Activated T-cell treated with anti-CD3 and anti-CD28 coated beads, Interleukin-2, amount 50 U/mL, for 72 hours (primary cell): Measurements from ENCODE around the gene PABPC1L. TPM values are rescaled to one million over a fixed set of nuclear protein-coding genes. Genes with fewer than 3 reads are reported as not detected.

ENCODE experiments used
- ATAC-seq, 2 donors: fragments of 150-1000 bp; cut with Tn5 transposase; replicated peaks in 1 of 2; 2 replicates each; pipeline ENCODE4 v1.10.0; 2021; ENCODE audit warnings: moderate library complexity in 2 of 2, mild to moderate bottlenecking in 1 of 2
- DNase-seq, 2 donors: peaks; one replicate each; pipeline ENCODE4 v3.0.0; 2021 to 2022; ENCODE audit warnings: mixed read lengths in 1 of 2
- H3K27ac Mint-ChIP-seq: one replicate; pipeline ENCODE4 v1.8.0; 2022; ENCODE audit warnings: mild to moderate bottlenecking, moderate library complexity, mixed read lengths
- H3K27me3 Mint-ChIP-seq: one replicate; pipeline ENCODE4 v1.8.0; 2022; ENCODE audit warnings: low read depth, mixed read lengths
- H3K36me3 Mint-ChIP-seq, 2 donors: one replicate each; pipeline ENCODE4 v1.8.0; 2022; ENCODE audit warnings: mixed read lengths in 2 of 2, mild to moderate bottlenecking in 1 of 2; ENCODE audit not compliant: insufficient read depth in 2 of 2
- H3K4me1 Mint-ChIP-seq: one replicate; pipeline ENCODE4 v1.8.0; 2022; ENCODE audit warnings: low read depth, mixed read lengths
- H3K4me3 Mint-ChIP-seq, 2 donors: one replicate each; pipeline ENCODE4 v1.8.0; 2022; ENCODE audit warnings: mild to moderate bottlenecking in 2 of 2, mixed read lengths in 2 of 2, moderate library complexity in 2 of 2
- H3K9me3 Mint-ChIP-seq, 2 donors: one replicate each; pipeline ENCODE4 v1.8.0; 2022; ENCODE audit warnings: mixed read lengths in 2 of 2
- total RNA-seq, 2 donors: library from RNA; stranded (reverse); gene quantifications; one replicate each; pipeline ENCODE4 v1.2.3, GENCODE V29; 2022

The PABPC1L gene
- total RNA-seq, 2 donors from 2014 or later, result 138 to 162 TPM

- ATAC-seq (no peak), DNase-seq (no peak)
- peak overlapping the region; percentile 97 to 98 for H3K4me3 Mint-ChIP-seq
- H3K27ac Mint-ChIP-seq, result peak overlapping the region; percentile 97
- peaks cover 67% of the 10 kb centered on the region for H3K4me1 Mint-ChIP-seq
- H3K27me3 Mint-ChIP-seq, result no peaks in the 10 kb centered on the region
- H3K36me3 Mint-ChIP-seq, result peaks cover 3 to 20% of the 10 kb centered on the region in 2 donors
- no peaks in the 10 kb centered on the region for H3K9me3 Mint-ChIP-seq
These were observed 23.0 kb upstream of the PABPC1L start for GRCh38 chr20:44886828-44887227.

- Mint-ChIP-seq H3K36me3 (peaks cover 7 to 25% of the 10 kb centered on the region in 2 donors), H3K27ac (peak overlapping the region; percentile 97), H3K4me3 (peak overlapping the region; percentile 97 to 98), H3K9me3 (no peaks in the 10 kb centered on the region), H3K4me1 (peaks cover 73% of the 10 kb centered on the region), H3K27me3 (no peaks in the 10 kb centered on the region)
- ATAC-seq, result no peak
- DNase-seq, result no peak
These were observed 22.4 kb upstream of the PABPC1L start for GRCh38 chr20:44887466-44887865.

- ATAC-seq (no peak), DNase-seq (no peak)
- Mint-ChIP-seq H3K36me3 (peaks cover 7 to 30% of the 10 kb centered on the region in 2 donors), H3K4me1 (peaks cover 75% of the 10 kb centered on the region), H3K27me3 (no peaks in the 10 kb centered on the region), H3K4me3 (peak overlapping the region; percentile 97 to 98), H3K9me3 (no peaks in the 10 kb centered on the region), H3K27ac (peak overlapping the region; percentile 92)
These were observed 21.4 kb upstream of the PABPC1L start for GRCh38 chr20:44888226-44889103.

- peak overlapping the region; percentile 2 to 74 for H3K4me3 Mint-ChIP-seq
- ATAC-seq (no peak), DNase-seq (no peak)
- H3K27ac Mint-ChIP-seq, result peak overlapping the region; percentile 94
- peaks cover 6 to 32% of the 10 kb centered on the region in 2 donors for H3K36me3 Mint-ChIP-seq
- H3K4me1 Mint-ChIP-seq, result peaks cover 91% of the 10 kb centered on the region
- H3K9me3 Mint-ChIP-seq, result no peaks in the 10 kb centered on the region
- no peaks in the 10 kb centered on the region for H3K27me3 Mint-ChIP-seq
These were observed 18.0 kb upstream of the PABPC1L start for GRCh38 chr20:44891826-44892225.

GRCh38 chr20:44894959-44895358 lies 14.9 kb upstream of the PABPC1L start:
- no peaks in the 10 kb centered on the region for H3K27me3 Mint-ChIP-seq
- H3K4me3 Mint-ChIP-seq, result peak overlapping the region in 1 of 2 donors; percentile 8
- H3K27ac Mint-ChIP-seq, result peak overlapping the region; percentile 8
- H3K4me1 Mint-ChIP-seq, result peaks cover 92% of the 10 kb centered on the region
- ATAC-seq, result no peak
- peaks cover 6 to 29% of the 10 kb centered on the region in 2 donors for H3K36me3 Mint-ChIP-seq
- no peaks in the 10 kb centered on the region for H3K9me3 Mint-ChIP-seq
- no peak for DNase-seq

- no peak for ATAC-seq
- Mint-ChIP-seq H3K9me3 (no peaks in the 10 kb centered on the region), H3K27me3 (no peaks in the 10 kb centered on the region), H3K4me1 (peaks cover 94% of the 10 kb centered on the region), H3K4me3 (peak overlapping the region in 1 of 2 donors; percentile 42), H3K36me3 (peaks cover 6 to 36% of the 10 kb centered on the region in 2 donors), H3K27ac (peak overlapping the region; percentile 31)
- DNase-seq, result no peak
These were observed 13.3 kb upstream of the PABPC1L start for GRCh38 chr20:44896583-44896982.

- no peak for ATAC-seq
- H3K9me3 Mint-ChIP-seq, result no peaks in the 10 kb centered on the region
These were observed 12.7 kb upstream of the PABPC1L start for GRCh38 chr20:44897133-44897532.

GRCh38 chr20:44900231-44900854 lies 9.5 kb upstream of the PABPC1L start:
- Mint-ChIP-seq H3K36me3 (peaks cover 2 to 37% of the 10 kb centered on the region in 2 donors), H3K4me1 (peaks cover 60% of the 10 kb centered on the region), H3K4me3 (peak overlapping the region; percentile 1 to 44), H3K9me3 (no peaks in the 10 kb centered on the region), H3K27me3 (no peaks in the 10 kb centered on the region), H3K27ac (peak overlapping the region; percentile 88)
- peak; percentile 55 to 76 for ATAC-seq
- no peak for DNase-seq

More at GRCh38 chr20:44897133-44897532, 12.7 kb upstream of the PABPC1L start:
- Mint-ChIP-seq H3K4me1 (peaks cover 90% of the 10 kb centered on the region), H3K27me3 (no peaks in the 10 kb centered on the region), H3K4me3 (peak overlapping the region in 1 of 2 donors; percentile 34), H3K36me3 (peaks cover 3 to 31% of the 10 kb centered on the region in 2 donors), H3K27ac (peak overlapping the region; percentile 31)
- no peak for DNase-seq

- H3K36me3 Mint-ChIP-seq, result peaks cover 2 to 38% of the 10 kb centered on the region in 2 donors
- peaks cover 44% of the 10 kb centered on the region for H3K4me1 Mint-ChIP-seq
- no peak overlapping the region for H3K4me3 Mint-ChIP-seq
- no peak overlapping the region for H3K27ac Mint-ChIP-seq
- H3K27me3 Mint-ChIP-seq, result no peaks in the 10 kb centered on the region
- no peaks in the 10 kb centered on the region for H3K9me3 Mint-ChIP-seq
- ATAC-seq, result peak in 1 of 2 donors; percentile 41
- no peak for DNase-seq
These were observed 7.9 kb upstream of the PABPC1L start for GRCh38 chr20:44901974-44902373.

- H3K9me3 Mint-ChIP-seq, result no peaks in the 10 kb centered on the region
- H3K4me1 Mint-ChIP-seq, result peaks cover 30% of the 10 kb centered on the region
- ATAC-seq, result no peak
- H3K4me3 Mint-ChIP-seq, result no peak overlapping the region
- peaks cover 2 to 35% of the 10 kb centered on the region in 2 donors for H3K36me3 Mint-ChIP-seq
- no peaks in the 10 kb centered on the region for H3K27me3 Mint-ChIP-seq
- H3K27ac Mint-ChIP-seq, result no peak overlapping the region
- DNase-seq, result no peak
These were observed 5.5 kb upstream of the PABPC1L start for GRCh38 chr20:44904377-44904776.

GRCh38 chr20:44908987-44909871 lies 631 bp upstream of the PABPC1L start:
- no peaks in the 10 kb centered on the region for H3K27me3 Mint-ChIP-seq
- ATAC-seq (no peak), DNase-seq (no peak)
- H3K9me3 Mint-ChIP-seq, result no peaks in the 10 kb centered on the region
- H3K4me1 Mint-ChIP-seq, result peaks cover 38% of the 10 kb centered on the region
- H3K27ac Mint-ChIP-seq, result peak overlapping the region; percentile 76
- peak overlapping the region; percentile 92 to 94 for H3K4me3 Mint-ChIP-seq
- H3K36me3 Mint-ChIP-seq, result peaks cover 5 to 22% of the 10 kb centered on the region in 2 donors

GRCh38 chr20:44910690-44911262 lies 916 bp downstream of the PABPC1L start:
- DNase-seq (no peak), ATAC-seq (no peak)
- Mint-ChIP-seq H3K27me3 (no peaks in the 10 kb centered on the region), H3K27ac (peak overlapping the region; percentile 76), H3K9me3 (no peaks in the 10 kb centered on the region), H3K4me3 (peak overlapping the region; percentile 92 to 94), H3K4me1 (peaks cover 50% of the 10 kb centered on the region), H3K36me3 (peaks cover 9 to 24% of the 10 kb centered on the region in 2 donors)
